Measurements from ENCODE around the gene CAPN5.

- TF ChIP-seq CTCF (IDR thresholded peaks at IDR 0.05; ENCODE audit: low read depth, low read length, missing input control) (no peak), ATF3 (IDR thresholded peaks at IDR 0.05) (no peak), TAF1 (conservative IDR thresholded peaks at IDR 0.05) (no peak), HNF4A (conservative IDR thresholded peaks at IDR 0.05) (no peak), MAX (IDR thresholded peaks at IDR 0.05) (no peak), YY1 (IDR thresholded peaks at IDR 0.05) (no peak), NR2F2 (IDR thresholded peaks at IDR 0.05) (no peak)
These were observed 13.4 kb upstream of the CAPN5 start for GRCh38 chr11:77053217-77054015.

All from liver (tissue), 3 donors.